SK-N-SH (cell line): ENCODE results near the gene NFATC3. TPM values are rescaled to one million over a fixed set of nuclear protein-coding genes. Genes with fewer than 3 reads are reported as not detected.

ENCODE experiments used
- CTCF ChIA-PET: fragments of 300-600, 350-600 bp; formaldehyde crosslinking; extraction: SDS; loops from one replicate; lab custom pipeline; 2021; lab: Yijun Ruan, JAX
- POLR2A ChIA-PET: fragments of 350-600 bp; sonication (Branson Sonifier 250); formaldehyde crosslinking; extraction: SDS; loops from one replicate; lab custom pipeline; 2020; ENCODE audit warnings: antibody characterized with exemption, inconsistent platforms; lab: Yijun Ruan, JAX
- DNase-seq: peaks from one replicate; pipeline ENCODE4 v3.0.0; 2012
- H2AFZ ChIP-seq: fragments of 200-600 bp; sonication (generic); 2 replicates; pipeline ENCODE4 v1.8.1; 2016; ENCODE audit warnings: antibody characterized with exemption, mild to moderate bottlenecking, low read depth
- H3F3A ChIP-seq: fragments of 200-600 bp; sonication (generic); replicated peaks from 2 replicates; pipeline ENCODE3; 2016; ENCODE audit warnings: antibody characterized with exemption, mild to moderate bottlenecking; ENCODE audit not compliant: insufficient read depth
- H3K27ac ChIP-seq, 2 experiments: fragments of 200-500 bp in 1 of 2; fragments of 200-600 bp in 1 of 2; sonication (Bioruptor generic) in 1 of 2; sonication (generic), shearing (Covaris generic) in 1 of 2; 2 replicates each; pipeline versions ENCODE4 v1.5.1 to v1.6.1; 2014 to 2016; ENCODE audit warnings: low read depth in 2 of 2, inconsistent platforms in 1 of 2, low read length in 1 of 2, mild to moderate bottlenecking in 1 of 2, mixed read lengths in 1 of 2
- H3K27me3 ChIP-seq: fragments of 200-600 bp; sonication (generic), shearing (Covaris generic); 2 replicates; pipeline ENCODE4 v1.6.1; 2016; ENCODE audit warnings: mixed run types; ENCODE audit not compliant: insufficient read depth
- H3K36me3 ChIP-seq, 2 experiments: fragments of 200-500 bp in 1 of 2; fragments of 200-600 bp in 1 of 2; sonication (Bioruptor generic) in 1 of 2; sonication (generic) in 1 of 2; replicated peaks in 1 of 2; 2 replicates each; pipeline versions ENCODE3 to v1.5.1; 2014 to 2016; ENCODE audit warnings: low read length in 1 of 2, mild to moderate bottlenecking in 1 of 2; ENCODE audit not compliant: insufficient read depth in 2 of 2, control insufficient read depth in 1 of 2
- H3K4me1 ChIP-seq, 2 experiments: fragments of 200-500 bp in 1 of 2; fragments of 200-600 bp in 1 of 2; sonication (Bioruptor generic) in 1 of 2; sonication (generic), shearing (Covaris generic) in 1 of 2; 2 replicates each; pipeline versions ENCODE4 v1.5.1 to v1.6.1; 2014 to 2016; ENCODE audit warnings: low read depth in 1 of 2, low read length in 1 of 2, mixed run types in 1 of 2; ENCODE audit not compliant: insufficient read depth in 2 of 2, control insufficient read depth in 1 of 2
- H3K4me2 ChIP-seq: fragments of 200-600 bp; sonication (generic), shearing (Covaris generic); 2 replicates; pipeline ENCODE4 v1.6.1; 2017; ENCODE audit warnings: mixed run types
- H3K4me3 ChIP-seq, 2 experiments: fragments of 200-500 bp in 1 of 2; fragments of 200-600 bp in 1 of 2; sonication (Bioruptor generic) in 1 of 2; sonication (generic), shearing (Covaris generic) in 1 of 2; 2 replicates each; pipeline versions ENCODE4 v1.5.1 to v1.8.1; 2014 to 2016; ENCODE audit warnings: low read depth in 2 of 2, inconsistent platforms in 1 of 2, low read length in 1 of 2, mild to moderate bottlenecking in 1 of 2, mixed read lengths in 1 of 2, moderate library complexity in 1 of 2
- H3K79me2 ChIP-seq: fragments of 200-600 bp; sonication (generic); 2 replicates; pipeline ENCODE4 v1.8.1; 2017; ENCODE audit warnings: mild to moderate bottlenecking; ENCODE audit not compliant: insufficient read depth
- H3K9ac ChIP-seq: fragments of 200-600 bp; sonication (generic); 2 replicates; pipeline ENCODE4 v1.6.1; 2017; ENCODE audit warnings: mixed run types
- H3K9me2 ChIP-seq: fragments of 200-600 bp; sonication (generic); 2 replicates; pipeline ENCODE4 v1.6.1; 2017; ENCODE audit warnings: mixed run types
- H3K9me3 ChIP-seq: fragments of 200-600 bp; sonication (generic); 2 replicates; pipeline ENCODE4 v1.6.1; 2017; ENCODE audit warnings: mixed run types, mild to moderate bottlenecking, moderate library complexity
- H4K20me1 ChIP-seq: fragments of 200-600 bp; sonication (generic); 2 replicates; pipeline ENCODE4 v1.6.1; 2017; ENCODE audit warnings: mild to moderate bottlenecking, mixed run types; ENCODE audit not compliant: insufficient read depth
- EP300 ChIP-seq, 2 experiments: IDR thresholded peaks; 2 replicates each; pipeline versions ENCODE4 v1.4.0 to v1.6.1; 2012; ENCODE audit warnings: borderline replicate concordance in 1 of 2, low read depth in 1 of 2, low read length in 1 of 2
- FOSL2 ChIP-seq: IDR thresholded peaks from 2 replicates; pipeline ENCODE4 v1.4.0; 2012; ENCODE audit warnings: low read depth, mild to moderate bottlenecking, moderate library complexity, borderline replicate concordance
- FOXJ3 ChIP-seq: sonication (generic); formaldehyde crosslinking; IDR thresholded peaks from 2 replicates; pipeline ENCODE4 v1.5.1; 2020; ENCODE audit warnings: mild to moderate bottlenecking, missing genetic modification reagents
- GATA2 ChIP-seq: sonication (generic); formaldehyde crosslinking; IDR thresholded peaks from 2 replicates; pipeline ENCODE4 v1.5.0; 2020; ENCODE audit warnings: mild to moderate bottlenecking, missing genetic modification reagents
- JUND ChIP-seq: IDR thresholded peaks from 2 replicates; pipeline ENCODE4 v1.4.0; 2012
- MEF2A ChIP-seq: IDR thresholded peaks from 2 replicates; pipeline ENCODE4 v1.4.0; 2012; ENCODE audit warnings: low read depth, borderline replicate concordance
- POLR2AphosphoS5 ChIP-seq: IDR thresholded peaks from 2 replicates; pipeline ENCODE4 v1.6.1; 2012; ENCODE audit warnings: low read depth, low read length
- RFX5 ChIP-seq: IDR thresholded peaks from 2 replicates; pipeline ENCODE4 v1.6.1; 2012; ENCODE audit warnings: mild to moderate bottlenecking, improper control_type of control experiment, low read length
- SMC3 ChIP-seq: IDR thresholded peaks from 2 replicates; pipeline ENCODE4 v1.6.1; 2012; ENCODE audit warnings: low read depth, low read length, improper control_type of control experiment
- TEAD4 ChIP-seq: IDR thresholded peaks from 2 replicates; pipeline ENCODE4 v1.4.0; 2012; ENCODE audit warnings: mild to moderate bottlenecking, borderline replicate concordance; ENCODE audit not compliant: insufficient read depth
- YY1 ChIP-seq: IDR thresholded peaks from 2 replicates; pipeline ENCODE4 v1.4.0; 2012; ENCODE audit warnings: low read depth, mild to moderate bottlenecking
- WGBS: methylation state at CpG from one replicate; pipeline ENCODE4 v1.1.6; 2017; ENCODE audit warnings: low lambda C conversion rate; 5-methylcytosine and 5-hydroxymethylcytosine counted together
- polyA plus RNA-seq, 3 experiments: library from polyadenylated mRNA; depleted of rRNA; stranded (reverse); fragments of >200 nt; gene quantifications; 2 replicates each; pipeline ENCODE4 v1.2.3, GENCODE V29; 2012
- TF ChIP-seq, protein P1 (sequence below): IDR thresholded peaks from 2 replicates; pipeline ENCODE4; 2012
- TF ChIP-seq, protein P2 (sequence below): IDR thresholded peaks from 2 replicates; pipeline ENCODE4 v1.4.0; 2012; ENCODE audit warnings: low read depth, borderline replicate concordance
- TF ChIP-seq, protein P3 (sequence below): fragments of 200-600 bp; sonication (generic); IDR thresholded peaks from 2 replicates; pipeline ENCODE4 v1.6.1; 2017; ENCODE audit warnings: antibody characterized with exemption, mild to moderate bottlenecking, moderate library complexity
- TF ChIP-seq, protein P4 (sequence below): fragments of 150-350 bp; IDR thresholded peaks from 2 replicates; pipeline ENCODE4 v1.6.1; 2016; ENCODE audit warnings: mild to moderate bottlenecking, low read depth, low read length

The NFATC3 gene
- polyA plus RNA-seq, 1 of the 3 experiments (the other 2 are of a cell fraction), result 5.7 TPM

DNA sequence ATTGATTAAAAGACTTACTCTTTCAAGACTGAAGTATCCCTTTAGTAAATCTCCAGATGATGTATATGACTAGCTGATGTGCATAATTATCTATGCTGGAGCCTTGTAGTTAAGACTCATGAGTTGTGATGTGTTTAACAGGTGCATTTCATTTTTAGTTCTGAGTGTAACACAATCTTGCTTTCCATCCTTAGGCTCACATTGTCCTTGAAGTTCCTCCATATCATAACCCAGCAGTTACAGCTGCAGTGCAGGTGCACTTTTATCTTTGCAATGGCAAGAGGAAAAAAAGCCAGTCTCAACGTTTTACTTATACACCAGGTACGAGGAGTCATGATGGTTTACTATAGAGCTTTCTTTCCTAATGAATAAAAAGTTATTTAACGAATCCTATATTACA, 97.9 kb downstream of the NFATC3 start (continued):
- no peak for TF ChIP-seq RFX5
- TF ChIP-seq EP300 (IDR thresholded peaks at IDR 0.05; ENCODE audit: borderline replicate concordance in 1 of 2, low read depth in 1 of 2, low read length in 1 of 2), result no peak
- TF ChIP-seq, protein P1, sequence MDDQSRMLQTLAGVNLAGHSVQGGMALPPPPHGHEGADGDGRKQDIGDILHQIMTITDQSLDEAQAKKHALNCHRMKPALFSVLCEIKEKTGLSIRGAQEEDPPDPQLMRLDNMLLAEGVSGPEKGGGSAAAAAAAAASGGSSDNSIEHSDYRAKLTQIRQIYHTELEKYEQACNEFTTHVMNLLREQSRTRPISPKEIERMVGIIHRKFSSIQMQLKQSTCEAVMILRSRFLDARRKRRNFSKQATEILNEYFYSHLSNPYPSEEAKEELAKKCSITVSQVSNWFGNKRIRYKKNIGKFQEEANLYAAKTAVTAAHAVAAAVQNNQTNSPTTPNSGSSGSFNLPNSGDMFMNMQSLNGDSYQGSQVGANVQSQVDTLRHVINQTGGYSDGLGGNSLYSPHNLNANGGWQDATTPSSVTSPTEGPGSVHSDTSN, result no peak
- TF ChIP-seq GATA2, result no peak
- TF ChIP-seq JUND, result no peak

DNA sequence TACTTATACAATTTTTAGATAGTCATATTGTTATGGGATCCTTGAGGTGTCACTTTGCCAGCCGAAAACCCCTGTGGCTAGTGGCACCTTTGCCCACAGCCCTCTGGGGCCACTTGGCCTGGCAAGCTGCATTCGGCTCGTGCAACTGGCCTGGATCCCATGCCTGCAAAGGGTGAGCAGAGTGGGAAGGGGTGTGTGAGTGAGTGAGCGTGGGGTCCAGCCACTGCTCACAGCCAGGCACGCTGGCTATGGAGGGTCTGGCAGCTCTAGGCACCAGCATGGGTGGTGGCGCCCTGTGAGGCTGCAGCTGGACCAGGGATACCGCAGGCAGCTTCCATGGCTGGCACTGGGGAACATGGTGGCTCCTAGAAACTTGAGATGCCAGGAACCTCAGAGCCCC, 101.7 kb downstream of the NFATC3 start:
- no peak overlapping the region for H3K4me3 ChIP-seq
- no peak for TF ChIP-seq FOSL2
- H3K9me2 ChIP-seq, result no peaks in the 10 kb centered on the region
- no peak overlapping the region for H3K9ac ChIP-seq
- H3K27me3 ChIP-seq, result no peaks in the 10 kb centered on the region
- H3F3A ChIP-seq, result no peaks in the 10 kb centered on the region
- no peak for DNase-seq
- no peak overlapping the region for H3K4me2 ChIP-seq
- WGBS, result 98% methylated on average over 3 of the region's 7 CpGs
- H3K79me2 ChIP-seq, result no peaks in the 10 kb centered on the region
- no peak overlapping the region for H3K27ac ChIP-seq
- H3K36me3 ChIP-seq, result peaks cover 20 to 38% of the 10 kb centered on the region in 2 experiments
- H3K4me1 ChIP-seq, result no peaks in the 10 kb centered on the region
- H2AFZ ChIP-seq, result no peak overlapping the region
- H4K20me1 ChIP-seq, result no peaks in the 10 kb centered on the region
- no peaks in the 10 kb centered on the region for H3K9me3 ChIP-seq
- CTCF ChIA-PET, result interaction anchor here (1.0 kb wide), 1 partner anchor 17 kb away, joined by 3 read pairs; no protein-coding TSS in a partner anchor
- POLR2A ChIA-PET, result interaction anchor here (0.7 kb wide), 1 partner anchor 102 kb away, joined by 3 read pairs; no protein-coding TSS in a partner anchor

DNA sequence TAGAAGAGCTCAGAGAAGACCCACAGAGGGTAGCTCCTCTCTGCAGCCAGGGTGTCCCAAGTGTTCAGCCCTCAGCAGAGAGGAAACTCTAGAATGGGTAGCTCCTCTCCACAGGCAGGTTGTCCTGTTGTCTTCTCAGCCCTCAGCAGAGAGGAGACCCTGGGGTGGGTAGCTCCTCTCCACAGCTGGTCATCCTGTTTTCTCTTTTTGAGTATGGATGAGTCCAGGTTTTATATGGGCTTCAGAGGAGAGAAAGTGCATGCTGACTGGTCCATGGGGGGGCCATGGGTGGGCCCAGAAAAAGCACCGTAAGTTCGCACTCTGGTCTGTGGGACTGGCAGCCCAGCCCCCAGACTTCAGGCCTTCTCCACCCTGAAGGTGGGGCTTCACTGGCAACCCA, 102.3 kb downstream of the NFATC3 start:
- Histone ChIP-seq H3K79me2 (no peaks in the 10 kb centered on the region), H3K4me2 (no peak overlapping the region), H3F3A (no peaks in the 10 kb centered on the region), H3K36me3 (peaks cover 20 to 39% of the 10 kb centered on the region in 2 experiments), H3K9ac (no peak overlapping the region), H2AFZ (no peak overlapping the region), H3K27ac (no peak overlapping the region), H4K20me1 (no peaks in the 10 kb centered on the region), H3K27me3 (no peaks in the 10 kb centered on the region), H3K4me3 (no peak overlapping the region), H3K9me2 (no peaks in the 10 kb centered on the region), H3K9me3 (no peaks in the 10 kb centered on the region), H3K4me1 (no peaks in the 10 kb centered on the region)
- POLR2A ChIA-PET, result interaction anchor here (0.7 kb wide), 1 partner anchor 103 kb away, joined by 3 read pairs; no protein-coding TSS in a partner anchor
- TF ChIP-seq SMC3, result no peak
- TF ChIP-seq POLR2AphosphoS5, result no peak
- CTCF ChIA-PET, result interaction anchor here (1.0 to 1.2 kb wide), 2 partner anchors 8 to 16 kb away, joined by 3 to 5 read pairs; no protein-coding TSS in a partner anchor
- WGBS, result 100% methylated on average over 1 of the region's 2 CpGs
- no peak for DNase-seq

DNA sequence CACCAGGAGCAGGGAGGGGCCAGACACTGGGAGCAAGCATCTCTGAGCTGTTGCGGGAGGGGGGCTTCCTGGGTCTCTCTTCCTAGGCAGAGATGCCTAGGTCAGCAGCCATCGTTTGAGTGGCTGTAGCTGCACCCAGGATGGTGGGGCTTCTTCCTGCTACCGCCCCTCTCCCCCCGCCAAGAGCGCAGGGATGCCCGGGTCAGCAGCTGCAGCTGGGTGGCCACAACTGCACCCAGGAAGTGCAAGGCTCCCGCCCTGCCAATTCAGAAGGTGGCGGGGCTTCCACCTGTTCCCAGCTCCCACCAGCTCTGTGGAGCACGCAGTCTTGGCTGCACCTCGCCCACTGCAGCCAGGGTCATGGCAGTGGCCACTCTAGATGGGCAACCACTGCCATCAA, 103.0 kb downstream of the NFATC3 start:
- H3K27me3 ChIP-seq, result no peaks in the 10 kb centered on the region
- peaks cover 16 to 36% of the 10 kb centered on the region in 2 experiments for H3K36me3 ChIP-seq
- ChIA-PET CTCF (interaction anchor here (1.2 kb wide), 1 partner anchor 9 kb away, joined by 5 read pairs; no protein-coding TSS in a partner anchor), POLR2A (no interaction called here)
- H3K9me2 ChIP-seq, result no peaks in the 10 kb centered on the region
- no peak overlapping the region for H2AFZ ChIP-seq
- H3K4me3 ChIP-seq, result no peak overlapping the region
- no peaks in the 10 kb centered on the region for H3F3A ChIP-seq
- H3K27ac ChIP-seq, result no peak overlapping the region
- no peak overlapping the region for H3K9ac ChIP-seq
- no peak overlapping the region for H3K4me2 ChIP-seq
- H4K20me1 ChIP-seq, result no peaks in the 10 kb centered on the region
- no peak for DNase-seq
- H3K79me2 ChIP-seq, result no peaks in the 10 kb centered on the region; the same call in 1 of the 2 replicates
- no peaks in the 10 kb centered on the region for H3K4me1 ChIP-seq
- H3K9me3 ChIP-seq, result no peaks in the 10 kb centered on the region
- WGBS, result 96% methylated on average over 9 of the region's 10 CpGs
- TF ChIP-seq MEF2A (no peak), YY1 (no peak), TEAD4 (no peak), FOXJ3 (no peak)
- TF ChIP-seq, protein P2, sequence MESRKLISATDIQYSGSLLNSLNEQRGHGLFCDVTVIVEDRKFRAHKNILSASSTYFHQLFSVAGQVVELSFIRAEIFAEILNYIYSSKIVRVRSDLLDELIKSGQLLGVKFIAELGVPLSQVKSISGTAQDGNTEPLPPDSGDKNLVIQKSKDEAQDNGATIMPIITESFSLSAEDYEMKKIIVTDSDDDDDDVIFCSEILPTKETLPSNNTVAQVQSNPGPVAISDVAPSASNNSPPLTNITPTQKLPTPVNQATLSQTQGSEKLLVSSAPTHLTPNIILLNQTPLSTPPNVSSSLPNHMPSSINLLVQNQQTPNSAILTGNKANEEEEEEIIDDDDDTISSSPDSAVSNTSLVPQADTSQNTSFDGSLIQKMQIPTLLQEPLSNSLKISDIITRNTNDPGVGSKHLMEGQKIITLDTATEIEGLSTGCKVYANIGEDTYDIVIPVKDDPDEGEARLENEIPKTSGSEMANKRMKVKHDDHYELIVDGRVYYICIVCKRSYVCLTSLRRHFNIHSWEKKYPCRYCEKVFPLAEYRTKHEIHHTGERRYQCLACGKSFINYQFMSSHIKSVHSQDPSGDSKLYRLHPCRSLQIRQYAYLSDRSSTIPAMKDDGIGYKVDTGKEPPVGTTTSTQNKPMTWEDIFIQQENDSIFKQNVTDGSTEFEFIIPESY, result no peak
- TF ChIP-seq, protein P3, sequence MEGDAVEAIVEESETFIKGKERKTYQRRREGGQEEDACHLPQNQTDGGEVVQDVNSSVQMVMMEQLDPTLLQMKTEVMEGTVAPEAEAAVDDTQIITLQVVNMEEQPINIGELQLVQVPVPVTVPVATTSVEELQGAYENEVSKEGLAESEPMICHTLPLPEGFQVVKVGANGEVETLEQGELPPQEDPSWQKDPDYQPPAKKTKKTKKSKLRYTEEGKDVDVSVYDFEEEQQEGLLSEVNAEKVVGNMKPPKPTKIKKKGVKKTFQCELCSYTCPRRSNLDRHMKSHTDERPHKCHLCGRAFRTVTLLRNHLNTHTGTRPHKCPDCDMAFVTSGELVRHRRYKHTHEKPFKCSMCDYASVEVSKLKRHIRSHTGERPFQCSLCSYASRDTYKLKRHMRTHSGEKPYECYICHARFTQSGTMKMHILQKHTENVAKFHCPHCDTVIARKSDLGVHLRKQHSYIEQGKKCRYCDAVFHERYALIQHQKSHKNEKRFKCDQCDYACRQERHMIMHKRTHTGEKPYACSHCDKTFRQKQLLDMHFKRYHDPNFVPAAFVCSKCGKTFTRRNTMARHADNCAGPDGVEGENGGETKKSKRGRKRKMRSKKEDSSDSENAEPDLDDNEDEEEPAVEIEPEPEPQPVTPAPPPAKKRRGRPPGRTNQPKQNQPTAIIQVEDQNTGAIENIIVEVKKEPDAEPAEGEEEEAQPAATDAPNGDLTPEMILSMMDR, result no peak
- TF ChIP-seq, protein P4, sequence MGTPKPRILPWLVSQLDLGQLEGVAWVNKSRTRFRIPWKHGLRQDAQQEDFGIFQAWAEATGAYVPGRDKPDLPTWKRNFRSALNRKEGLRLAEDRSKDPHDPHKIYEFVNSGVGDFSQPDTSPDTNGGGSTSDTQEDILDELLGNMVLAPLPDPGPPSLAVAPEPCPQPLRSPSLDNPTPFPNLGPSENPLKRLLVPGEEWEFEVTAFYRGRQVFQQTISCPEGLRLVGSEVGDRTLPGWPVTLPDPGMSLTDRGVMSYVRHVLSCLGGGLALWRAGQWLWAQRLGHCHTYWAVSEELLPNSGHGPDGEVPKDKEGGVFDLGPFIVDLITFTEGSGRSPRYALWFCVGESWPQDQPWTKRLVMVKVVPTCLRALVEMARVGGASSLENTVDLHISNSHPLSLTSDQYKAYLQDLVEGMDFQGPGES, result no peak
